Breast epithelium (tissue), 3 donors: ENCODE results near the gene AHRR.

ENCODE experiments used
- CTCF ChIP-seq, 3 donors: fragments of 450-650 bp; IDR thresholded peaks; one replicate each; pipeline ENCODE4 v1.5.1; 2016 to 2017; ENCODE audit warnings: antibody characterized with exemption in 3 of 3, mild to moderate bottlenecking in 3 of 3, moderate library complexity in 3 of 3
- POLR2A ChIP-seq: fragments of 450-650 bp; IDR thresholded peaks from one replicate; pipeline ENCODE4 v1.6.1; 2016; ENCODE audit warnings: antibody characterized with exemption, mild to moderate bottlenecking, moderate library complexity
- POLR2AphosphoS5 ChIP-seq, 3 donors: sonication (generic); formaldehyde crosslinking; IDR thresholded peaks; one replicate each; pipeline ENCODE4 v1.6.1; 2017; ENCODE audit warnings: antibody characterized with exemption in 3 of 3

GRCh38 chr5:322281-322941, 897 bp downstream of the AHRR start:
- TF ChIP-seq CTCF (IDR thresholded peaks at IDR 0.05) = no peak
- no peak for TF ChIP-seq POLR2A
- TF ChIP-seq POLR2AphosphoS5 (IDR thresholded peaks at IDR 0.05) = no peak
